ENCODE data around the gene TPRA1.

The TPRA1 gene

GRCh38 chr3:127566833-127567232 is 23.7 kb downstream of the TPRA1 start:
- in situ Hi-C loops (cut with HindIII; ENCODE audit: low sequenced_read_pairs) = no loop called here

- in situ Hi-C loops (cut with HindIII; ENCODE audit: low sequenced_read_pairs) = no loop called here
Observed at GRCh38 chr3:127565711-127566110, 24.8 kb downstream of the TPRA1 start.

GRCh38 chr3:127560051-127560787 is 30.3 kb downstream of the TPRA1 start:
- in situ Hi-C loops (cut with HindIII; ENCODE audit: low sequenced_read_pairs) = no loop called here

DNA sequence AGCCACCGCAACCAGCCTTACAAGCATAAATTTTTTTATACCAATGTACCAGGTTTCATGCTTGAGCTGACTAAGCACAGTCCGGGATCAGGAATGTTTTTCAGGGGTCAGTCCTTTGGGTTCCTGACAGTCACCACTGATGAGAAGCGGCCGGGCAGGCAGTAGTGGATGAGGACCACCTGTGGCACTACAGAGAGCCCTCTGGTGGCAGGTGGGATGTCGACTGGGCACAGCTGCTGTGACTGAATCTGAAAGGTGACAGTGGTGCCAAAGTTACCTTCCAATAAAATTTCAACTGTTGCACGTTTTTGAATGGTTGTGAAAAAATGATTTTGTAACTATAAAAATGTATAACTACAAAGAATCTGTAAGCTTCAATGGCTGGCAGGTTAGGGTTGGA is 34.0 kb downstream of the TPRA1 start:
- in situ Hi-C loops (cut with HindIII; ENCODE audit: low sequenced_read_pairs) = no loop called here

GRCh38 chr3:127555108-127555507 is 35.4 kb downstream of the TPRA1 start:
- in situ Hi-C loops (cut with HindIII; ENCODE audit: low sequenced_read_pairs) = no loop called here

GRCh38 chr3:127552038-127552437 is 38.5 kb downstream of the TPRA1 start:
- in situ Hi-C loops (cut with HindIII; ENCODE audit: low sequenced_read_pairs) = no loop called here

GRCh38 chr3:127551178-127551577 is 39.4 kb downstream of the TPRA1 start:
- in situ Hi-C loops (cut with HindIII; ENCODE audit: low sequenced_read_pairs) = no loop called here

- in situ Hi-C loops (cut with HindIII; ENCODE audit: low sequenced_read_pairs) = no loop called here
Observed at GRCh38 chr3:127550468-127551157, 39.9 kb downstream of the TPRA1 start.

DNA sequence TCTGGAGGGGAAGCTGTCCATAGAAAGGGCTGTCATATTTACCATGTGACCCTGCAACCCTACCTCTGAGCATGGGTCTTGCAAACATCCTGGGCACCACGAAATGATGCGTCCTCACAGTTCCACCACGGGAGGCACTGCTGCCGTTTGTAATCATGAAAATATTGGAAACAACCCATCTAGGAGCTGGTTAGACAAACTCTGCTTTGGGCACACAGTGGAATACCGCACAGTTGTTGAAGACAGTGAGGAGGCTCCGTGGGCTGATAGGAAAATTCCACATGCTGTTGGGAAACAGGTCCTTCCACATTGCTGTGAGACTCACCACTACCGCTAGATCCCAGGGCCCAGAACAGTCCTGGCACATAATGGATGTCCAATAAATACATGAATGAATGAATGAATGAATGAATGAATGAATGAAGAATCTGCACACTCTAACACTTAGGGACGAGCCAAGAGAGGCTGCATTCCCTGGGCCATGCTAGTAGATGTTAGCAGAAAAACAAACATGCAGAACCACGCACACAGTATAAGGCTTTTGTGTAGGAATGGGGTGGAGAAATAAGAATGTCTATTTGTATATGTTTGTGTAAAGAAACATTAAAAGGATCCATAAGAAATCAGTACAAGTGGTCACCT is 40.6 kb downstream of the TPRA1 start:
- in situ Hi-C loops (cut with HindIII; ENCODE audit: low sequenced_read_pairs) = loop anchor here (5.0 kb wide), 1 partner anchor 53 kb away; no protein-coding TSS in a partner anchor

DNA sequence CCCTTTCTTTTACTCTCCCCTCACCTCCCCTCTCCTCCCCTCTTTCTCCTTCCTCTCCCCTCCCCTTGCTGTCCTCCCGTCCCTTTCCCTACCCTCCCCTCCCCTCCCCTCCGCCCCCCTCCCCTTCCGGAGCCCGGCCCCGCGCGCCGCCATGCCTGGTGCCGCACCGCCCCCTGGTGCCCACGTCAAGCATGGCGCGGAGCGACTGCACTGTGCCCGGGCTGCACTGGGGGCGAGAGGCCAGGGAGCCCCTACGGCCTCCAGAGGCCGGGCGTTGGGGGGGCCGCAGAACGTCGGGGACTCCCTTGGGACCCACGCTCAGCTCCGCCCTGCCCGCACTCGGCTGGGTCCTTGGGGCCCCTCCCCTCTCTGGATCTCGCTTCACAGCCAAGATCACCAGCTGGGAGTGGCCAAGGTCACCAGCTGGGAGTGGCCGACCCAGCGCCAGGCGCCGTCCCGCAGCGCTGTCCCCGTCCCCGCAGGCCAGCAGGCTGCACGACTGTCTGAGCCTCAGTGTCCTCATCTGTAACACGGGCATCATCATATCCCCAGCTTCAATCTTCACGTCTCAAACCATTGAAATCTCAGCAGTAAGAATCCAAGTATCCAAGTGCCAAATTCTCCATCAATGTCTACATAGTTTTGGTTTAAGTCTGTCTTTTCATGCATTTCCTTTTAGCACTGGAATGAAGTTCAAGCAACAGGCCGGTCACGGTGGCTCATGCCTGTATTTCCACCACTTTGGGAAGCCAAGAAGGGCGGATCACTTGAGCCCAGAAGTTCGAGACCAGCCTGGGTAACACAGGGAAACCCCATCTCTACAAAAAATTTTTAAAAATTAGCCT is 42.5 kb downstream of the TPRA1 start:
- in situ Hi-C loops (cut with HindIII; ENCODE audit: low sequenced_read_pairs) = loop anchor here (5.0 kb wide), 1 partner anchor 51 kb away; no protein-coding TSS in a partner anchor

DNA sequence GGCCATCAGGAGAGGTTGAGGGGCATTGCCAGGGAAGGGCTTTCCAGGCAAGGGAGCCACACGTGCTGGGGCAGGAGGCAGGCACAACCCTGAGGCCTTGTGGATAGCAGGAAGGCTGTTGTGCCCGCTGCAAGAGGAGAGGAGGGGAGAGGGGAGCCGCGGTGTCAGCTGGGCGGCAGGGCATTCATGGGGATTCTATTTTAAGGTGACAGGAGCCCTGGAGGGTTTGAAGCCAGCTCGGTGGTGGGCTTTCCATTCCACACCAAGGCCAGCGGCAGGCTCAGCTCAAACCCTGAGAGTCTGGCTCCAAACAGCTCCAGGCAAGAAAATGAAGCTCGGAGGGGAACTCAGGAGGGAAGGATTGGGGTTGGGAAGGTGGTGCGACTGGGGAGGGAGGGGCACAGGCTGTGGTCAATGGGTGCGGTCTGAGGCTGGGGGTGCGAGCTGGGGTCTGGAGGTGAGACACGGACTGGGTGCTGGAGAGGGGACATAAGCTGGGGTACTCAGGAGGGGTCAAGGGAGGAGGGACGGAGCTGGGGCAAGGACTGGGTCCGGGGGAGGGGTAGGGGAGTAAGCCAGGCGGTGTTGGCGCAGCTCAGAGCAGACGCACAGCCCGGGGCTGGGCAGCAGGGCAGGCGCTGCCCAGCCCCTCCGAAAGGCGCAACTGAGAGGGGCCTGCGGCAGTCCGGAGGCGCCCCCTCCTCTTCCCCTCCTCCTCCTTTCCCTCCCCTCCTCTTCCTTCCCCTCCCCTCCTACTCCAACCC is 43.4 kb downstream of the TPRA1 start:
- in situ Hi-C loops (cut with HindIII; ENCODE audit: low sequenced_read_pairs) = loop anchor here (5.0 kb wide), 1 partner anchor 50 kb away; no protein-coding TSS in a partner anchor

- in situ Hi-C loops (cut with HindIII; ENCODE audit: low sequenced_read_pairs) = loop anchor here (5.0 kb wide), 1 partner anchor 49 kb away; no protein-coding TSS in a partner anchor
Observed at GRCh38 chr3:127546554-127546953, 44.0 kb downstream of the TPRA1 start.

DNA sequence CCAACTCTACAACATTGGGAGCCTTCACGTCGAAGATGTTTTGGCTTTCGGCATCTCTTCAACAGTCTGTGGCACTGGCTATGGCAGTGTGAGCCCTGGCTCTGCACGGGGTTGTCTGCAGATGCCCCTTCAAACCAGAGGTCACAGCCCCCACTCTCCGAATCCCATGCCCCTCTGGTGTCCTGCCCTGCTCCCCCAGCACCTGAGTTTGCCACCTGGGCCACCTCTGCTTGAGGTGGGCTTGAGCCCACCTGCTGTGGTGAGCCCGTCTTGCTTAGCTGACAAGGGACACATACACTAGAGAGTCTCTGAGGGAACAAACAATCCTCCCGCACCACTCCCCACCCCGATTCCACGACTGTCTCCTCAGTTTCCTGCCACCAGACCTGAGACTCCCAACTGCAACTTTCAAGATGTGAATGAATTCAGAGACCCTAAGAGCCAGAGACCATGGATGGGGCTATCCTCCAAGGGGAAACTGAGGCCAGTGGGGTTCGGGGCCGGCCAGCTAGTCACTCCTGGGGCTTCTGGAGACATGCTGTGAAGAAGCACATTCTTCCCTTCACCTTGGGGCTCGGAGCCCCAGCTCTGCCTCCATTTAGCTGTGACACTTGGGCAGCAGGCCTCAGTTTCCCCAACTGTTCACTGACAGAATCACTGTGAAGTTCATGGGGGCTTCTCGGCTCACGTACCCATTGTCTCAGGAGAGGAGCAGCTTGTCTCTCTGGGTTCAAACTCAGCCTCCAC is 44.6 kb downstream of the TPRA1 start:
- in situ Hi-C loops (cut with HindIII; ENCODE audit: low sequenced_read_pairs) = loop anchor here (5.0 kb wide), 1 partner anchor 49 kb away; no protein-coding TSS in a partner anchor

DNA sequence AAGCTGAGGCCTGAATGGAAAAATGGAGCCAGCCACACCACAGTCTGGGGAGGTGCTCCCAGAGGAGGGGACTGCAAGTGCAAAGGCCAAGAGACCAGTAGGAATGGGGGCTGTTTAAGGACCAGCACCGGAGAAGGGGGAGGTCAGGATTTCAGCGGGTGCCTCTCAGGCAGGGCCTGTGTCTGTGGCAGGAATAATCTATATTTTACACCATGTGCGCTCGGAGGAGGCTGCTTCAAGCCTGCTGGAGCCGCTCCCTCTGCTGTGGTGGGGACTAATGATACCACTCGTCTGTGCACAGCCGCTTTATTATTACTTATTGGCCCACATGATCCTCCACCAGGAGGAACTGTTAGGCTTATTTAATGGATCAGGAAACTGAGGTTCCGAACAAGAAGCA is 45.3 kb downstream of the TPRA1 start:
- in situ Hi-C loops (cut with HindIII; ENCODE audit: low sequenced_read_pairs) = loop anchor here (5.0 kb wide), 1 partner anchor 48 kb away; no protein-coding TSS in a partner anchor

- in situ Hi-C loops (cut with HindIII; ENCODE audit: low sequenced_read_pairs) = loop anchor here (5.0 kb wide), 1 partner anchor 48 kb away; no protein-coding TSS in a partner anchor
Observed at GRCh38 chr3:127544803-127545201, 45.7 kb downstream of the TPRA1 start.

- in situ Hi-C loops (cut with HindIII; ENCODE audit: low sequenced_read_pairs) = no loop called here
Observed at GRCh38 chr3:127544192-127544802, 46.2 kb downstream of the TPRA1 start.

GRCh38 chr3:127543441-127543840 is 47.1 kb downstream of the TPRA1 start:
- in situ Hi-C loops (cut with HindIII; ENCODE audit: low sequenced_read_pairs) = no loop called here

- in situ Hi-C loops (cut with HindIII; ENCODE audit: low sequenced_read_pairs) = no loop called here
Observed at GRCh38 chr3:127542441-127542952, 48.0 kb downstream of the TPRA1 start.

Data from DLD1 (cell line).